Fibroblast of villous mesenchyme (primary cell): ENCODE measurements around the gene MKRN1. TPM values are rescaled to one million over a fixed set of nuclear protein-coding genes. Genes with fewer than 3 reads are reported as not detected.
"Not testable (repeated sequence)": the region's sequence is repeated elsewhere in the genome, so short reads cannot be mapped to it uniquely, and the experiment has no call there.

Experiments
- DNase-seq: peaks from one replicate; pipeline ENCODE4 v3.0.0-alpha.2; 2010; ENCODE audit warnings: low read depth
- H3K4me3 ChIP-seq: 2 replicates; pipeline ENCODE4 v1.5.1; 2011; ENCODE audit warnings: low read depth, mild to moderate bottlenecking, low read length
- total RNA-seq: library from RNA; depleted of rRNA; stranded (reverse); fragments of >200 nt; gene quantifications from 2 replicates; pipeline ENCODE4 v1.2.3, GENCODE V29; 2012
- TF ChIP-seq, protein P1 (sequence below): IDR thresholded peaks from 2 replicates; pipeline ENCODE4 v1.5.1; 2012; ENCODE audit warnings: low read depth, mild to moderate bottlenecking, low read length; ENCODE audit not compliant: insufficient read depth

The MKRN1 gene
- total RNA-seq, 1 donor = 50.5 TPM

- H3K4me3 ChIP-seq = no peak overlapping the region
- no peak for DNase-seq
- TF ChIP-seq, protein P1, sequence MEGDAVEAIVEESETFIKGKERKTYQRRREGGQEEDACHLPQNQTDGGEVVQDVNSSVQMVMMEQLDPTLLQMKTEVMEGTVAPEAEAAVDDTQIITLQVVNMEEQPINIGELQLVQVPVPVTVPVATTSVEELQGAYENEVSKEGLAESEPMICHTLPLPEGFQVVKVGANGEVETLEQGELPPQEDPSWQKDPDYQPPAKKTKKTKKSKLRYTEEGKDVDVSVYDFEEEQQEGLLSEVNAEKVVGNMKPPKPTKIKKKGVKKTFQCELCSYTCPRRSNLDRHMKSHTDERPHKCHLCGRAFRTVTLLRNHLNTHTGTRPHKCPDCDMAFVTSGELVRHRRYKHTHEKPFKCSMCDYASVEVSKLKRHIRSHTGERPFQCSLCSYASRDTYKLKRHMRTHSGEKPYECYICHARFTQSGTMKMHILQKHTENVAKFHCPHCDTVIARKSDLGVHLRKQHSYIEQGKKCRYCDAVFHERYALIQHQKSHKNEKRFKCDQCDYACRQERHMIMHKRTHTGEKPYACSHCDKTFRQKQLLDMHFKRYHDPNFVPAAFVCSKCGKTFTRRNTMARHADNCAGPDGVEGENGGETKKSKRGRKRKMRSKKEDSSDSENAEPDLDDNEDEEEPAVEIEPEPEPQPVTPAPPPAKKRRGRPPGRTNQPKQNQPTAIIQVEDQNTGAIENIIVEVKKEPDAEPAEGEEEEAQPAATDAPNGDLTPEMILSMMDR = no peak
These were observed 43.9 kb downstream of the MKRN1 start for GRCh38 chr7:140435252-140435895.

- TF ChIP-seq, protein P1 = no peak
- H3K4me3 ChIP-seq = no peak overlapping the region
- no peak for DNase-seq
These were observed 45.9 kb downstream of the MKRN1 start for GRCh38 chr7:140433396-140433795.

DNA sequence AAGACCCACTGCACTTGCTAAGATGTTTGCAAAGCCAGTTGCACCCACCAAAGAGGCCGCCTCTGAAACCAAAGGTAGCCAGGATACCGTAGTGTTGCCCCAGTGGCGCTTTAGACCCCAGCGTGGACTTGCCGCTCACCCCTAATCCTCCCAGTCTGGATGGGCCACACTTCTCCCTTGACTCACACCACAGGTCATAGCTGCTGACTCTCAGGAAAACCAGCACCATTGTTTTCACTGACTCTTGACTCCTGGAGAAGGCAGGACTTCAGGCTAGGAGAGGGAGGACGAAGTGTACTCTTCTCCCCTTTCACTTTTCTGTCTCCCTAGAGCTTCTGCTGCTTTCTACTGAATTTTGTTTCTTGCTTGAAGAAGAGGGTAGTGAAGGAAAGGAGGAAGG, 53.2 kb downstream of the MKRN1 start:
- no peak for DNase-seq
- H3K4me3 ChIP-seq = no peak overlapping the region
- TF ChIP-seq, protein P1 = no peak

- no peak for DNase-seq
- H3K4me3 ChIP-seq = no peak overlapping the region
- TF ChIP-seq, protein P1 = no peak
These were observed 53.6 kb downstream of the MKRN1 start for GRCh38 chr7:140425718-140426117.

DNA sequence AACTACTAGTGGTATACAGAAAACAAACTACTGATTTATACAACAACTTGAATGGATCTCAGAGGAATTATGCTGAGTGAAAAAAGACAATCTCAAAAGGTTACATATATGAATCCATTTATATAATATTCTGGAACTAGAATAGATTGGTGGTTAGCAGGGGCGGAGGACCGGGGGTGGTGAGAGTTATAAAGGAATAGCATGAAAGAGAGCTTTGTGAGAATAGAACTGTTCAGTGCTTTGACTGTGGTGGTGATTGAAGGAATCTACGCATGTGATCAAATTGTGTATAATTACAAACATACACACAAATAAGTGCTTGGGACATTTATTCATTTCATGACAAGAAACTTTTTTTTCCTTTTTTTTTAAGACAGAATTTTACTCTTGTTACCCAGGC, 55.8 kb downstream of the MKRN1 start:
- DNase-seq = no peak
- H3K4me3 ChIP-seq = no peak overlapping the region
- TF ChIP-seq, protein P1 = no peak

DNA sequence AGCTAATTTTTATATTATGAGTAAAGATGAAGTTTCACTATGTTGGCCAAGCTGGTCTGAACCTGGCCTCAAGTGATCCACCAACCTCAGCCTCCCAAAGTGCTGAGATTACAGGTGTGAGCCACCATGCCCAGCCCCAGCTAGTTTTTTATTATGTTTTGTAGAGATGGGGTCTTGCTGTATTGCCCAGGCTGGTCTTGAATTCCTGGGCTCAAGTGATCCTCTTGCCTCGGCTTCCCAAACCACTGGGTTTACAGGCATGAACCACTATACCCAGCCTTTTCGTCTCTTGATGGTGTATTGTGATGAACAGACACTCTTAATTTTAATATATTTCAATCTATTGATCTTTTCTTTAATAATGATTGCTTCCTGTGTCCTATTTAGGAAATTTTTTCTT, 57.8 kb downstream of the MKRN1 start:
- DNase-seq = no peak
- no peak overlapping the region for H3K4me3 ChIP-seq
- TF ChIP-seq, protein P1 = no peak

DNA sequence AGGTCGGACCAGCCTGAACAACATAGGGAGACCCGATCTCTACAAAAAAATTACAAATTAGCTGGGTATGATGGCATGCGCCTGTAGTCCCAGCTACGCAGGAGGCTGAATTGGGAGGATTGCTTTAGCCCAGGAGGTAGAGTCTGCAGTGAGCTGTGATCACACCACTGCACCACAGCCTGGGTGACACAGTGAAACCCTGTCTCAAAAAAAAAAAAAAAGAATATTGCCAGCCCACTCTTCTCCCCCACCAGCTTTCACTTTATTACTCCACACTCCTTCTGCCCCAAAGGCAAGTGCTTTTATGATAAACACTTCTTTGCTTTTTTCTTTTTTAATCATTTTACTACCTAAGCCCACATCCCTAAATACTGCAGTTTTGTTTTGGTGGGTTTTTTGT, 60.7 kb downstream of the MKRN1 start:
- TF ChIP-seq, protein P1 = no peak
- no peak for DNase-seq
- H3K4me3 ChIP-seq = no peak overlapping the region

DNA sequence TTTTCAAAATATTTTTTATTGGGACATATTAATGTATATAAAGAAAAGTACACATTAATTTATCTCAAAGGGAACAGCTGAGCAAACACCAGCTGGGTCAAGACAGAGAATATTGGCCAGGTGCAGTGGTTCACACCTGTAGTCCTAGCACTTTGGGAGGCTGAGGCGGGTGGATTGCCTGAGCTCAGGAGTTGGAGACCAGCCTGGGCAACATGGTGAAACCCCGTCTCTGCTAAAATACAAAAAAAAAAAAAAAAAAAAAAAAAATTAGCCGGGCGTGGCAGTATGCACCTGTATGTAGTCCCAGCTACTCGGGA, 61.2 kb downstream of the MKRN1 start:
- DNase-seq, H3K4me3 ChIP-seq: not testable (repeated sequence)
